Endothelial cell of umbilical vein (primary cell): ENCODE data around the gene USP51. TPM values are rescaled to one million over a fixed set of nuclear protein-coding genes. Genes with fewer than 3 reads are reported as not detected.

Experiments
- BruUV-seq: library from RNA; stranded (reverse); fragments of 400-500 nt; replicated peaks from 2 replicates; lab custom pipeline; 2021; lab: Mats Ljungman, UMichigan
- CTCF ChIA-PET: fragments of 300-600, 350-600 bp; sonication (Branson Sonifier 250); formaldehyde crosslinking; loops from one replicate; lab custom pipeline; 2021; ENCODE audit warnings: antibody characterized with exemption, inconsistent platforms; lab: Charles Lee
- POLR2A ChIA-PET: fragments of 300-600, 350-600 bp; sonication (Branson Sonifier 250); formaldehyde crosslinking; loops from one replicate; lab custom pipeline; 2021; ENCODE audit warnings: antibody characterized with exemption, inconsistent platforms; lab: Charles Lee
- DNase-seq: peaks from one replicate; pipeline ENCODE4 v3.0.0-alpha.2; 2011; ENCODE audit warnings: low read depth, low spot score
- FAIRE-seq: peaks from 2 replicates; lab custom pipeline; 2011; peaks lifted over from hg19 to GRCh38; lab: Jason Lieb, UNC
- H2AFZ ChIP-seq: 2 replicates; pipeline ENCODE4 v1.6.0; 2012; ENCODE audit warnings: low read depth, low read length, control low read depth, inconsistent platforms
- H3K27ac ChIP-seq: 2 replicates; pipeline ENCODE4 v1.5.1; 2011; ENCODE audit warnings: low read depth, mild to moderate bottlenecking, control low read depth, low read length, moderate library complexity; ENCODE audit not compliant: insufficient read depth
- H3K27me3 ChIP-seq, 2 experiments: 2 replicates each; pipeline versions ENCODE4 v1.6.0 to v1.6.1; 2011; ENCODE audit warnings: low read length in 2 of 2, mixed read lengths in 1 of 2; ENCODE audit not compliant: control insufficient read depth in 2 of 2, insufficient read depth in 2 of 2
- H3K36me3 ChIP-seq, 2 experiments: 2 replicates in 1 of 2; 3 replicates in 1 of 2; pipeline ENCODE4 v1.5.1; 2011; ENCODE audit warnings: low read length in 2 of 2, mild to moderate bottlenecking in 1 of 2, moderate library complexity in 1 of 2; ENCODE audit not compliant: control insufficient read depth in 2 of 2, insufficient read depth in 2 of 2; ENCODE audit errors: extremely low read depth in 1 of 2
- H3K4me1 ChIP-seq: 3 replicates; pipeline ENCODE4 v1.5.1; 2011; ENCODE audit warnings: mild to moderate bottlenecking, low read length; ENCODE audit not compliant: control insufficient read depth, insufficient read depth; ENCODE audit errors: extremely low read depth
- H3K4me2 ChIP-seq: 2 replicates; pipeline ENCODE4 v1.6.1; 2011; ENCODE audit warnings: low read length, control low read depth, mixed read lengths; ENCODE audit not compliant: insufficient read depth
- H3K4me3 ChIP-seq, 3 experiments: fragments of 200-600 bp in 1 of 3; sonication (generic), shearing (Covaris generic) in 1 of 3; replicated peaks in 1 of 3; 2 replicates each; pipeline ENCODE4 v1.5.1; 2011 to 2016; ENCODE audit warnings: control low read depth in 3 of 3, low read length in 3 of 3, mild to moderate bottlenecking in 2 of 3, inconsistent platforms in 1 of 3, low read depth in 1 of 3, moderate library complexity in 1 of 3; ENCODE audit not compliant: insufficient read depth in 1 of 3
- H3K79me2 ChIP-seq: 2 replicates; pipeline ENCODE4 v1.6.0; 2012; ENCODE audit warnings: low read length, inconsistent platforms; ENCODE audit not compliant: control insufficient read depth, insufficient read depth
- H3K9ac ChIP-seq: replicated peaks from 2 replicates; pipeline ENCODE3; 2011; ENCODE audit warnings: low read length, control low read depth; ENCODE audit not compliant: insufficient read depth; ENCODE audit errors: extremely low read depth
- H3K9me1 ChIP-seq: replicated peaks from 3 replicates; pipeline ENCODE4 v1.6.0; 2011; ENCODE audit warnings: mild to moderate bottlenecking, low read length; ENCODE audit not compliant: control insufficient read depth, insufficient read depth; ENCODE audit errors: extremely low read depth
- H3K9me3 ChIP-seq: replicated peaks from 2 replicates; pipeline ENCODE4 v1.5.1; 2012; ENCODE audit warnings: low read length, inconsistent platforms; ENCODE audit not compliant: control insufficient read depth, insufficient read depth
- H4K20me1 ChIP-seq: replicated peaks from 2 replicates; pipeline ENCODE3; 2011; ENCODE audit warnings: mild to moderate bottlenecking, low read length; ENCODE audit not compliant: control insufficient read depth, insufficient read depth; ENCODE audit errors: extremely low read depth
- CTCF ChIP-seq, 2 donors: IDR thresholded peaks; 1 replicate in 1 of 2; 2 replicates in 1 of 2; pipeline ENCODE4 v1.5.1; 2011; ENCODE audit warnings: low read length in 2 of 2, mild to moderate bottlenecking in 2 of 2, moderate library complexity in 2 of 2, control low read depth in 1 of 2, inconsistent platforms in 1 of 2, low read depth in 1 of 2; ENCODE audit not compliant: insufficient read depth in 1 of 2; ENCODE audit errors: extremely low read depth in 1 of 2
- EZH2 ChIP-seq: IDR thresholded peaks from 2 replicates; pipeline ENCODE4 v1.6.1; 2012; ENCODE audit warnings: borderline replicate concordance, low read depth, mild to moderate bottlenecking, moderate library complexity, low read length, inconsistent platforms; ENCODE audit not compliant: severe bottlenecking
- FOS ChIP-seq: IDR thresholded peaks from 2 replicates; pipeline ENCODE4 v1.6.1; 2011; ENCODE audit warnings: mild to moderate bottlenecking, low read length, moderate library complexity, borderline replicate concordance; ENCODE audit not compliant: insufficient read depth
- GATA2 ChIP-seq: IDR thresholded peaks from 2 replicates; pipeline ENCODE4 v1.7.0; 2011; ENCODE audit warnings: low read depth, mild to moderate bottlenecking, moderate library complexity, mixed read lengths, low read length; ENCODE audit not compliant: insufficient read length, insufficient read depth
- JUN ChIP-seq: IDR thresholded peaks from 2 replicates; pipeline ENCODE4 v1.6.1; 2011; ENCODE audit warnings: borderline replicate concordance, low read depth; ENCODE audit not compliant: insufficient read length, insufficient read depth
- MAX ChIP-seq: IDR thresholded peaks from 2 replicates; pipeline ENCODE4 v1.6.1; 2011; ENCODE audit not compliant: insufficient read depth, insufficient read length
- MYC ChIP-seq: IDR thresholded peaks from one replicate; pipeline ENCODE4 v1.6.1; 2011; ENCODE audit warnings: mild to moderate bottlenecking, low read depth, low read length
- POLR2A ChIP-seq: IDR thresholded peaks from 2 replicates; pipeline ENCODE4 v1.6.1; 2012; ENCODE audit warnings: low read depth, mild to moderate bottlenecking, control low read depth, low read length
- POLR2AphosphoS5 ChIP-seq: IDR thresholded peaks from 2 replicates; pipeline ENCODE4 v1.6.1; 2012; ENCODE audit warnings: low read depth, mild to moderate bottlenecking, control low read depth, low read length, moderate library complexity; ENCODE audit not compliant: insufficient read depth
- dilution Hi-C: fragments of 300-500 bp; cut with MboI; formaldehyde crosslinking; loops from one replicate; pipeline ENCODE4 v1.15.0; 2019; ENCODE audit warnings: low sequenced_read_pairs; ENCODE audit not compliant: extremely low pct_ligation_motif_present
- intact Hi-C: fragments of 100-400 bp; cut with micrococcal nuclease; formaldehyde crosslinking; loops from one replicate; pipeline ENCODE4 v1.10.0; 2022
- polyA plus RNA-seq, 4 experiments: library from polyadenylated mRNA; depleted of rRNA in 3 of 4; stranded (reverse) in 3 of 4; unstranded in 1 of 4; fragments of >200 nt; gene quantifications; 2 replicates each; pipeline versions ENCODE4 v1.2.1 to v1.2.3, GENCODE V29; 2011 to 2012; ENCODE audit warnings: missing spikeins in 1 of 4
- total RNA-seq: library from RNA; stranded (reverse); gene quantifications from 2 replicates; pipeline ENCODE4 v1.2.3, GENCODE V29; 2021

USP51 gene
- total and polyA plus RNA-seq, 2 donors (not counting 3 experiments of a cell fraction or from before 2014, with no cell fraction given): 0.77 to 0.86 TPM

DNA sequence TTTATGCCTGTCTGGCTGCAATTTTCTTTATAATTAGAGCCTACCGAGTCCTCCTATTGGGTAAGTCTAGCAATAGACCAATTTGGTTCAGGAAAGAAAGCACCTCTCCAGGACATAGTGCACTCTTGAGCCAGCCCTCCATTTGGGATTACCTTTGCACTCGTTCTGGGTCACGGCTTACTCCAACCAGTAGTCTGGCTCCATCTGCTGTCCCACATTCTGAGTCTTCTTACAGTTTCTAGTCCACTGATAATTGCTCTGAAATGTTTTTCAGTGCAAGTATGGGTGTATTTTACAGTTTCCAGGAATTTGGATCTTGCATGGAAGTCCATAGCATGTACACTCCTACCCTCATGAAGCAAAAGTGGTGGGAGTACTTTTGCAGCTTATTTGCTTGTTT is 34.8 kb upstream of the USP51 start:
- H3K4me2 ChIP-seq: no peak overlapping the region
- no peaks in the 10 kb centered on the region for H3K9me1 ChIP-seq
- no peak for DNase-seq
- H3K9ac ChIP-seq: no peak overlapping the region
- FAIRE-seq: no peak
- TF ChIP-seq FOS: no peak
- TF ChIP-seq POLR2AphosphoS5: no peak
- TF ChIP-seq POLR2A: no peak
- TF ChIP-seq EZH2: no peak
- TF ChIP-seq JUN: no peak
- no peak for TF ChIP-seq GATA2
- TF ChIP-seq MAX: no peak
- no peak for TF ChIP-seq MYC
- no peak for TF ChIP-seq CTCF (IDR thresholded peaks at IDR 0.05; ENCODE audit: extremely low read depth in 1 of 2, insufficient read depth in 1 of 2, low read depth in 1 of 2, low read length in 2 of 2)
- H3K4me3 ChIP-seq: no peak overlapping the region
- H3K79me2 ChIP-seq: no peaks in the 10 kb centered on the region
- dilution Hi-C loops: no loop called here
- no peak overlapping the region for H2AFZ ChIP-seq
- H3K27ac ChIP-seq: no peak overlapping the region
- no peaks in the 10 kb centered on the region for H4K20me1 ChIP-seq
- ChIA-PET POLR2A (no interaction called here), CTCF (no interaction called here)
- peaks cover 3% of the 10 kb centered on the region for H3K4me1 ChIP-seq
- H3K36me3 ChIP-seq: no peaks in the 10 kb centered on the region
- no peaks in the 10 kb centered on the region for H3K9me3 ChIP-seq
- intact Hi-C loops: no loop called here
- BruUV-seq: no TSS peak
- H3K27me3 ChIP-seq: no peaks in the 10 kb centered on the region
